ENCODE results near the gene POU6F1. TPM values are rescaled to one million over a fixed set of nuclear protein-coding genes. Genes with fewer than 3 reads are reported as not detected.

POU6F1 gene
- total and polyA plus RNA-seq, 2 of the 8 experiments (the other 6 are each of a cell fraction or from before 2014, with no cell fraction given) = 5.6 to 8.7 TPM

GRCh38 chr12:51171884-51172514 lies 45.9 kb downstream of the POU6F1 start:
- Histone ChIP-seq H4K8ac (ENCODE audit: extremely low read depth, insufficient read depth, low read length) (peak overlapping the region; percentile 83; the same call in 1 of the 2 replicates), H2BK5ac (ENCODE audit: low read depth, low read length) (peak overlapping the region; percentile 98), H4K20me1 (replicated peaks in 1 of 2; ENCODE audit: control insufficient read depth in 1 of 2, insufficient read depth in 2 of 2, low read length in 2 of 2) (peaks cover 0 to 6% of the 10 kb centered on the region in 2 experiments), H3K4ac (replicated peaks; ENCODE audit: insufficient read length, low read depth, low read length) (peak overlapping the region; percentile 44), H2AFZ (ENCODE audit: low read length) (no peak overlapping the region; the same call in 1 of the 2 replicates), H3K4me1 (replicated peaks in 1 of 4; ENCODE audit: control insufficient read depth in 3 of 4, insufficient read depth in 4 of 4, low read length in 3 of 4) (peaks cover 0 to 1% (median 0%) of the 10 kb centered on the region in 4 experiments; a peak in 1 of 7 replicates), H3K9me3 (ENCODE audit: insufficient read depth in 2 of 2, low read depth in 1 of 2, low read length in 1 of 2) (no peaks in the 10 kb centered on the region), H2AK5ac (ENCODE audit: low read depth, low read length) (no peak overlapping the region), H3K4me2 (ENCODE audit: insufficient read depth in 1 of 2, low read depth in 2 of 2, low read length in 2 of 2) (peak overlapping the region; percentile 94 to 98), H3K36me3 (ENCODE audit: control insufficient read depth in 2 of 4, insufficient read depth in 4 of 4, low read length in 3 of 4) (no peaks in the 10 kb centered on the region), H2BK120ac (replicated peaks; ENCODE audit: low read depth, low read length) (peak overlapping the region; percentile 3), H2BK20ac (ENCODE audit: low read length) (0 out of 2 replicates have a peak overlapping the region, but pooled peaks have one; percentile 34), H3K14ac (ENCODE audit: insufficient read length) (no peak overlapping the region), H3K27me3 (replicated peaks in 1 of 4; ENCODE audit: control insufficient read depth in 3 of 4, extremely low read depth in 1 of 4, insufficient read depth in 3 of 4, low read length in 3 of 4) (no peaks in the 10 kb centered on the region), H3K56ac (replicated peaks; ENCODE audit: insufficient read length, low read depth, low read length) (peak overlapping the region; percentile 51), H3K4me3 (ENCODE audit: extremely low read depth in 1 of 4, insufficient read depth in 2 of 4, low read depth in 3 of 4, low read length in 4 of 4) (peak overlapping the region; percentile 84 to 99 (median 86)), H2BK15ac (ENCODE audit: low read length) (peak overlapping the region; percentile 18; the same call in 1 of the 2 replicates), H3K27ac (ENCODE audit: low read depth, low read length) (peak overlapping the region; percentile 99), H3K79me2 (ENCODE audit: control insufficient read depth in 1 of 2, insufficient read depth in 2 of 2, low read length in 2 of 2) (peaks cover 8 to 55% of the 10 kb centered on the region in 2 experiments; a peak in 3 of 4 replicates), H3K18ac (ENCODE audit: extremely low read depth, low read length) (peak overlapping the region; percentile 92), H4K91ac (replicated peaks; ENCODE audit: insufficient read length, low read length) (peak overlapping the region; percentile 15), H3K79me1 (ENCODE audit: low read depth, low read length) (peaks cover 3% of the 10 kb centered on the region; the same call in 1 of the 2 replicates), H3K9ac (replicated peaks in 1 of 4; ENCODE audit: extremely low read depth in 1 of 4, low read depth in 3 of 4, low read length in 3 of 4) (peak overlapping the region; percentile 69 to 98 (median 94)), H4K5ac (ENCODE audit: insufficient read length, low read depth, low read length) (peak overlapping the region; percentile 57), H2BK12ac (ENCODE audit: low read depth, low read length) (peak overlapping the region; percentile 42; the same call in 1 of the 2 replicates), H3K23ac (ENCODE audit: insufficient read length) (no peak overlapping the region), H3K23me2 (ENCODE audit: low read depth, low read length) (peaks cover 3% of the 10 kb centered on the region)
- CTCF ChIA-PET (ENCODE audit: partially characterized antibody) = interaction anchor here (0.6 to 1.4 kb wide), 4 partner anchors 11 to 169 kb away, joined by 3 to 5 read pairs (median 3); no protein-coding TSS in a partner anchor
- no peak for DNase-seq (ENCODE audit: low read depth in 1 of 2, low spot score in 2 of 2)
- FAIRE-seq = no peak
- WGBS, 2 experiments (ENCODE audit: extremely low coverage in 1 of 2, insufficient coverage in 1 of 2, insufficient read length in 1 of 2, insufficient replicate concordance in 2 of 2, low coverage in 1 of 2, low lambda C conversion rate in 2 of 2, missing lambda C conversion rate in 1 of 2) = 9 to 100% methylated on average over 1 to 16 of the region's 16 CpGs
- POLR2A ChIA-PET (ENCODE audit: partially characterized antibody) = interaction anchor here (0.7 to 2.0 kb wide), 8 partner anchors 12 to 99 kb away, joined by 3 to 9 read pairs (median 3); partner anchors contain the start of genes CSRNP2, DAZAP2 and SMAGP
- TF ChIP-seq NRF1 (IDR thresholded peaks at IDR 0.05; ENCODE audit: low read depth, low read length) = no peak
- TF ChIP-seq ASH2L (IDR thresholded peaks at IDR 0.05; ENCODE audit: low read length) = no peak
- peak; percentile 2 for TF ChIP-seq KDM4A (IDR thresholded peaks at IDR 0.05; ENCODE audit: low read depth, low read length, severe bottlenecking)
- no peak for TF ChIP-seq PHF8 (conservative IDR thresholded peaks at IDR 0.05; ENCODE audit: low read depth, low read length)
- no peak for TF ChIP-seq HDAC6 (IDR thresholded peaks at IDR 0.05; ENCODE audit: low read depth, low read length)
- TF ChIP-seq EGR1 (IDR thresholded peaks at IDR 0.05; ENCODE audit: borderline replicate concordance, low read depth, low read length) = no peak
- no peak for TF ChIP-seq TBP (IDR thresholded peaks at IDR 0.05; ENCODE audit: low read depth, low read length)
- no peak for TF ChIP-seq TCF12 (IDR thresholded peaks at IDR 0.05; ENCODE audit: low read depth, low read length)
- TF ChIP-seq SRF (IDR thresholded peaks at IDR 0.05; ENCODE audit: low read depth, low read length) = no peak

Data from H1 (cell line).